T-cell (primary cell): Measurements from ENCODE around the gene SLC26A3. TPM values are rescaled to one million over a fixed set of nuclear protein-coding genes. Genes with fewer than 3 reads are reported as not detected.

Experiments
- ATAC-seq, 4 experiments: fragments of 200-7000 bp in 3 of 4; fragments of 150-1000 bp in 1 of 4; cut with Tn5 transposase; replicated peaks in 1 of 4; 1 replicate in 3 of 4; 2 replicates in 1 of 4; pipeline ENCODE4 v1.10.0; 2021; ENCODE audit warnings: moderate library complexity in 3 of 4, mild to moderate bottlenecking in 2 of 4, moderate number of reproducible peaks in 1 of 4
- CTCF ChIA-PET, 2 donors: fragments of 300-600 bp; sonication (Branson Sonifier 250); formaldehyde crosslinking; loops; one replicate each; lab custom pipeline; 2022; ENCODE audit warnings: antibody characterized with exemption in 2 of 2; lab: Charles Lee
- POLR2A ChIA-PET, 2 donors: fragments of 300-600 bp; sonication (Branson Sonifier 250); formaldehyde crosslinking; loops; one replicate each; lab custom pipeline; 2022; ENCODE audit warnings: antibody characterized with exemption in 2 of 2; lab: Charles Lee
- DNase-seq, 35 experiments: peaks; one replicate each; pipeline versions ENCODE4 v3.0.0 to v3.0.0-alpha.2; 2013 to 2023
- H3K27ac ChIP-seq: one replicate; pipeline ENCODE4 v1.5.1; 2013; ENCODE audit warnings: low read length
- H3K27me3 ChIP-seq, 2 experiments: replicated peaks in 1 of 2; 1 replicate in 1 of 2; 2 replicates in 1 of 2; pipeline versions ENCODE4 v1.6.1 to v1.7.0; 2013; ENCODE audit warnings: low read length in 1 of 2, mixed read lengths in 1 of 2; ENCODE audit not compliant: control insufficient read depth in 2 of 2, insufficient read depth in 2 of 2; ENCODE audit errors: extremely low read depth in 1 of 2
- H3K36me3 ChIP-seq, 2 donors: 1 replicate in 1 of 2; 2 replicates in 1 of 2; pipeline versions ENCODE4 v1.6.1 to v1.7.0; 2013; ENCODE audit warnings: low read length in 1 of 2; ENCODE audit not compliant: control insufficient read depth in 2 of 2, insufficient read depth in 1 of 2; ENCODE audit errors: extremely low read depth in 1 of 2
- H3K4me1 ChIP-seq, 2 experiments: 1 replicate in 1 of 2; 2 replicates in 1 of 2; pipeline versions ENCODE4 v1.6.1 to v1.7.0; 2013; ENCODE audit warnings: low read length in 2 of 2, mixed read lengths in 1 of 2; ENCODE audit not compliant: insufficient read depth in 2 of 2, control insufficient read depth in 1 of 2; ENCODE audit errors: extremely low read depth in 1 of 2
- H3K4me3 ChIP-seq, 2 donors: 1 replicate in 1 of 2; 2 replicates in 1 of 2; pipeline versions ENCODE4 v1.5.1 to v1.7.0; 2013; ENCODE audit warnings: mild to moderate bottlenecking in 2 of 2, low read length in 1 of 2, moderate library complexity in 1 of 2; ENCODE audit not compliant: control insufficient read depth in 1 of 2; ENCODE audit errors: extremely low read depth in 1 of 2
- H3K9me3 ChIP-seq: 2 replicates; pipeline ENCODE4 v1.7.0; 2013
- H3K27ac Mint-ChIP-seq, 2 donors: one replicate each; pipeline ENCODE4 v1.8.0; 2020 to 2021; ENCODE audit warnings: mild to moderate bottlenecking in 2 of 2, mixed read lengths in 2 of 2
- H3K27me3 Mint-ChIP-seq, 2 donors: one replicate each; pipeline ENCODE4 v1.8.0; 2021 to 2022; ENCODE audit warnings: mixed read lengths in 2 of 2
- H3K36me3 Mint-ChIP-seq: one replicate; pipeline ENCODE4 v1.8.0; 2021; ENCODE audit warnings: mixed read lengths
- H3K4me1 Mint-ChIP-seq, 3 donors: one replicate each; pipeline ENCODE4 v1.8.0; 2020 to 2022; ENCODE audit warnings: mixed read lengths in 3 of 3, mild to moderate bottlenecking in 1 of 3
- H3K4me3 Mint-ChIP-seq, 3 donors: one replicate each; pipeline ENCODE4 v1.8.0; 2020 to 2022; ENCODE audit warnings: mild to moderate bottlenecking in 3 of 3, mixed read lengths in 3 of 3, moderate library complexity in 3 of 3
- H3K9me3 Mint-ChIP-seq, 3 donors: one replicate each; pipeline ENCODE4 v1.8.0; 2020 to 2022; ENCODE audit warnings: mixed read lengths in 3 of 3
- WGBS: methylation state at CpG from one replicate; pipeline ENCODE4 v1.1.5; 2013; ENCODE audit warnings: missing lambda C conversion rate; ENCODE audit not compliant: insufficient coverage; 5-methylcytosine and 5-hydroxymethylcytosine counted together
- total RNA-seq, 35 experiments: library from RNA in 6 of 35; stranded (reverse) in 6 of 35; fragments of 120-200 nt in 1 of 35; gene quantifications; one replicate each; pipeline versions ENCODE4 v1.2.1 to v1.2.4 and lab custom pipeline; 2013 to 2026

SLC26A3 gene
- total RNA-seq, 5 donors from 2014 or later (not counting 1 experiment from before 2014, with no cell fraction given) = 0.33 to 0.93 (median 0.70) TPM; not detected in 2

GRCh38 chr7:107779647-107780099 lies 23.4 kb downstream of the SLC26A3 start:
- no CpG with 5 or more reads among the region's 6 CpGs for WGBS
- H3K27me3 Mint-ChIP-seq = no peaks in the 10 kb centered on the region
- ATAC-seq = no peak
- Histone ChIP-seq H3K9me3 (no peaks in the 10 kb centered on the region), H3K4me1 (no peaks in the 10 kb centered on the region), H3K27ac (no peak overlapping the region), H3K27me3 (no peaks in the 10 kb centered on the region), H3K36me3 (no peaks in the 10 kb centered on the region), H3K4me3 (no peak overlapping the region)
- ChIA-PET CTCF (no interaction called here), POLR2A (no interaction called here)
- peaks cover 0 to under 1% (median under 1%) of the 10 kb centered on the region in 3 donors for H3K4me1 Mint-ChIP-seq
- no peak for DNase-seq
- H3K27ac Mint-ChIP-seq = no peak overlapping the region
- H3K9me3 Mint-ChIP-seq = no peaks in the 10 kb centered on the region
- no peaks in the 10 kb centered on the region for H3K36me3 Mint-ChIP-seq
- no peak overlapping the region for H3K4me3 Mint-ChIP-seq

DNA sequence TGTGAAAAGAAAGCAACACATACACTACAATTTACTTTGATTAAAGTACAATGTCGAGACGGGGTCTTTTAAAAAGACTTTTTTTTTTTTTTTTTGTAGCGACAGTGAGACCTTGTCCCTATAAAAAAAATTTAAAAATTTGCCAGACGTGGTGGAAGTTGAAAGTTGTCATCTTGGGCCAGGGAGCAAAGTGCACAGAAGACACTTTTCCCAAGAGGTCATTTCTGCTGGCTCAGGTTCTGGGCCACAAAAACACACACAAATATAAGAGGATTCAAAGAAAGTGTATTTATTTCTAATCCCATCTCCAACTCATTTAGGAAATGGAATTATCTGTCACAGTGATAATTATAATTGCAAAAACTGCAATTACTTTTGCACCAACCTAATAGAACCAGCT lies 24.7 kb downstream of the SLC26A3 start:
- DNase-seq (no peak), ATAC-seq (no peak)
- Mint-ChIP-seq H3K4me1 (no peaks in the 10 kb centered on the region), H3K4me3 (no peak overlapping the region), H3K36me3 (no peaks in the 10 kb centered on the region), H3K27me3 (no peaks in the 10 kb centered on the region), H3K27ac (no peak overlapping the region), H3K9me3 (no peaks in the 10 kb centered on the region)
- WGBS = no CpG with 5 or more reads among the region's 4 CpGs
- Histone ChIP-seq H3K4me3 (no peak overlapping the region), H3K36me3 (no peaks in the 10 kb centered on the region), H3K4me1 (no peaks in the 10 kb centered on the region), H3K9me3 (no peaks in the 10 kb centered on the region), H3K27ac (no peak overlapping the region), H3K27me3 (no peaks in the 10 kb centered on the region)
- ChIA-PET POLR2A (interaction anchor here in 1 of 2 donors (0.5 kb wide), 1 partner anchor 365 kb away, joined by 3 read pairs; no protein-coding TSS in a partner anchor), CTCF (no interaction called here)

DNA sequence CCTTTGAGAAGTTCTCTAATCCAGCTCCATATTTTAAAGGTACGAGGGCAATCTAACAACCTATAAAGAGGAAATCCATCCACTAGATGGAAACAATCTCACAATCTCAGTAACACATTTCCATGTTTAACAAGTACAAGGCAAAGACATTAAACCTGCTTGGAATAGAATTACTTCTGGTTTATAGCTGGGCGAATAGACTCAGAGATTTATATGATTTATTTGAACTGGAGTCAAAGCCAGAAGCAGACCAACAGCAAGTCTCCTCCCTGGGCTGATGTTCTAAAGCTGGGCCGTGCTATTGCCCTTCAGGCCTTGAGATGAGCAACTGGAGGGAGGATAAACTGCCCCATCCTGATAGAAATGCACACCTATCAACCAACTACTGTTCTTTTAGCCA lies 25.3 kb downstream of the SLC26A3 start:
- 50% methylated on average over 1 of the region's 3 CpGs for WGBS

GRCh38 chr7:107773027-107773426 lies 30.0 kb downstream of the SLC26A3 start:
- Mint-ChIP-seq H3K4me1 (peaks cover 0 to 3% (median 2%) of the 10 kb centered on the region in 3 donors), H3K9me3 (no peaks in the 10 kb centered on the region), H3K27me3 (no peaks in the 10 kb centered on the region), H3K27ac (no peak overlapping the region), H3K4me3 (no peak overlapping the region), H3K36me3 (no peaks in the 10 kb centered on the region)
- DNase-seq (no peak), ATAC-seq (no peak)
- H3K36me3 ChIP-seq = no peaks in the 10 kb centered on the region
- 100% methylated on average over 1 of the region's 2 CpGs for WGBS
- no peak overlapping the region for H3K27ac ChIP-seq
- H3K27me3 ChIP-seq = no peaks in the 10 kb centered on the region
- ChIA-PET CTCF (interaction anchor here in 1 of 2 donors (0.9 kb wide), 1 partner anchor 102 kb away, joined by 7 read pairs; no protein-coding TSS in a partner anchor), POLR2A (no interaction called here)
- H3K9me3 ChIP-seq = no peaks in the 10 kb centered on the region
- H3K4me1 ChIP-seq = no peaks in the 10 kb centered on the region
- no peak overlapping the region for H3K4me3 ChIP-seq

More for the DNA sequence above, 25.3 kb downstream of the SLC26A3 start:
- Mint-ChIP-seq H3K27me3 (no peaks in the 10 kb centered on the region), H3K4me3 (no peak overlapping the region), H3K9me3 (no peaks in the 10 kb centered on the region), H3K4me1 (no peaks in the 10 kb centered on the region), H3K36me3 (no peaks in the 10 kb centered on the region), H3K27ac (no peak overlapping the region)
- ATAC-seq (no peak), DNase-seq (no peak)
- Histone ChIP-seq H3K27ac (no peak overlapping the region), H3K4me1 (no peaks in the 10 kb centered on the region), H3K4me3 (no peak overlapping the region), H3K9me3 (no peaks in the 10 kb centered on the region), H3K27me3 (no peaks in the 10 kb centered on the region), H3K36me3 (no peaks in the 10 kb centered on the region)
- ChIA-PET POLR2A (no interaction called here), CTCF (no interaction called here)

DNA sequence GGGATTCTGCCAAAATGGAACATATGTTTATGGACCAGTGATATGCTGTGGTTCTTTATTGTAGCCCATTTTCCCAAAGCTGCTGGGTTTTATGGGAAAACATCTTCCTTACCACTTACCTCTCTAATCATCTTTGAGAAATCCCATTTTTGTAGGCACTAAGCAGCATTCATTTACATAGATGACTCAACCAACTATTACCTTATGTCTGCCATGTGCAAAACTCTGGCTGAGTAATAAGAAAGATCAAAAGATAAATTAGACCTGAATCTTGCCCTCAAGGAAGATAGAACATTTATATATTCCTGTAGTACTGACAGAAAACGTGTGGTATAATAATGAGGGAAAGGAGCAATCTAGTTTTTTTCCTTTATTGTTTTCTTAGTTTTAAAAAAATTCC lies 34.8 kb downstream of the SLC26A3 start:
- DNase-seq (no peak), ATAC-seq (no peak)
- Mint-ChIP-seq H3K36me3 (peaks cover 5% of the 10 kb centered on the region), H3K9me3 (no peaks in the 10 kb centered on the region), H3K27ac (no peak overlapping the region), H3K4me3 (no peak overlapping the region), H3K4me1 (peaks cover 14 to 30% (median 26%) of the 10 kb centered on the region in 3 donors), H3K27me3 (no peaks in the 10 kb centered on the region)
- no peak overlapping the region for H3K4me3 ChIP-seq
- POLR2A ChIA-PET = no interaction called here
- no CpG with 5 or more reads among the region's 1 CpG for WGBS
- no peaks in the 10 kb centered on the region for H3K9me3 ChIP-seq
- no peaks in the 10 kb centered on the region for H3K4me1 ChIP-seq
- no peak overlapping the region for H3K27ac ChIP-seq
- H3K36me3 ChIP-seq = no peaks in the 10 kb centered on the region
- CTCF ChIA-PET = no interaction called here
- no peaks in the 10 kb centered on the region for H3K27me3 ChIP-seq

DNA sequence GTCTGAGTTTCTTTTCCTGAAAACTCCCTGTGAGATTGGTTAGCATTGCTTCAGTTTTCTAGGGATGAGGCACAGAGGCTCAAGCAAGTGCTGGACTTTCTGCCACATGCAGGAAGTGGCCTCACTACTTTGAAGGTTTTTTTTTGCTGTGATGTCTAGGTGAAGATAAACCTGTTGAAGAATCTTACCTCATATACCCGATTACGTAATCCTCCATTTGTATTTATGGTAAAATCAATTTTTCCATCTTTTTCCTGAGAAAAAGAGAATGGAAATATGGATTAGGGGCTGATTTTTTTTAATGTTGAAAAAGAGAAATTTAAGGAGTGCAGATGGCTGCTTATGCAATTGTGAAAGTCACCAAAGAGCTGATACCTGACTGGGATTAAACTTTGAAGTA lies 35.6 kb downstream of the SLC26A3 start:
- Histone ChIP-seq H3K4me3 (no peak overlapping the region), H3K27ac (no peak overlapping the region), H3K4me1 (no peaks in the 10 kb centered on the region), H3K36me3 (no peaks in the 10 kb centered on the region), H3K27me3 (no peaks in the 10 kb centered on the region), H3K9me3 (no peaks in the 10 kb centered on the region)
- DNase-seq (no peak), ATAC-seq (no peak)
- Mint-ChIP-seq H3K27ac (no peak overlapping the region), H3K27me3 (no peaks in the 10 kb centered on the region), H3K9me3 (no peaks in the 10 kb centered on the region), H3K4me3 (no peak overlapping the region), H3K4me1 (peaks cover 14 to 31% (median 26%) of the 10 kb centered on the region in 3 donors), H3K36me3 (peaks cover 6% of the 10 kb centered on the region)
- WGBS = no CpG with 5 or more reads among the region's 2 CpGs
- CTCF ChIA-PET = no interaction called here
- POLR2A ChIA-PET = no interaction called here
